Caco-2 (cell line): ENCODE results near the gene RSU1. TPM values are rescaled to one million over a fixed set of nuclear protein-coding genes. Genes with fewer than 3 reads are reported as not detected.

Source experiments
- BruUV-seq: library from RNA; stranded (reverse); fragments of 400-500 nt; replicated peaks from 2 replicates; lab custom pipeline; 2021; lab: Mats Ljungman, UMichigan
- CTCF ChIA-PET: fragments of 300-600 bp; sonication (Branson Sonifier 250); formaldehyde crosslinking; loops from one replicate; lab custom pipeline; 2022; ENCODE audit warnings: antibody characterized with exemption; lab: Charles Lee
- POLR2A ChIA-PET: fragments of 300-600 bp; sonication (Branson Sonifier 250); formaldehyde crosslinking; loops from one replicate; lab custom pipeline; 2022; ENCODE audit warnings: antibody characterized with exemption; lab: Charles Lee
- DNase-seq, 2 experiments: peaks; one replicate each; pipeline versions ENCODE4 v3.0.0 to v3.0.0-alpha.2; 2020 to 2022
- H3K27me3 ChIP-seq: replicated peaks from 2 replicates; pipeline ENCODE4 v1.6.0; 2011; ENCODE audit warnings: low read length; ENCODE audit not compliant: control insufficient read depth, insufficient read depth
- H3K36me3 ChIP-seq: 2 replicates; pipeline ENCODE4 v1.5.1; 2011; ENCODE audit warnings: low read length; ENCODE audit not compliant: control insufficient read depth, insufficient read depth
- H3K4me1 ChIP-seq: fragments of 250-450 bp; sonication (Bioruptor Pico); 2 replicates; pipeline ENCODE4 v1.5.1; 2020; ENCODE audit warnings: mild to moderate bottlenecking
- H3K4me3 ChIP-seq: 2 replicates; pipeline ENCODE4 v1.5.1; 2011; ENCODE audit warnings: low read depth, mild to moderate bottlenecking, control low read depth, low read length
- H3K9me3 ChIP-seq: fragments of 250-450 bp; sonication (Bioruptor Pico); 2 replicates; pipeline ENCODE4 v1.5.1; 2020; ENCODE audit warnings: mild to moderate bottlenecking, moderate library complexity
- H3K27ac Mint-ChIP-seq: one replicate; pipeline ENCODE4 v1.8.0; 2022; ENCODE audit warnings: mixed read lengths; ENCODE audit not compliant: unreplicated experiment
- H3K27me3 Mint-ChIP-seq: one replicate; pipeline ENCODE4 v1.8.0; 2022; ENCODE audit warnings: mixed read lengths; ENCODE audit not compliant: insufficient read depth, unreplicated experiment
- H3K36me3 Mint-ChIP-seq: one replicate; pipeline ENCODE4 v1.8.0; 2022; ENCODE audit warnings: mild to moderate bottlenecking, mixed read lengths; ENCODE audit not compliant: insufficient read depth, unreplicated experiment
- H3K4me1 Mint-ChIP-seq: one replicate; pipeline ENCODE4 v1.8.0; 2022; ENCODE audit warnings: low read depth, mixed read lengths; ENCODE audit not compliant: unreplicated experiment
- H3K4me3 Mint-ChIP-seq: one replicate; pipeline ENCODE4 v1.8.0; 2022; ENCODE audit warnings: mild to moderate bottlenecking, moderate library complexity, mixed read lengths; ENCODE audit not compliant: unreplicated experiment
- H3K9me3 Mint-ChIP-seq: one replicate; pipeline ENCODE4 v1.8.0; 2022; ENCODE audit warnings: mixed read lengths; ENCODE audit not compliant: unreplicated experiment
- CTCF ChIP-seq, 2 experiments: fragments of 200-600 bp in 1 of 2; IDR thresholded peaks; 1 replicate in 1 of 2; 2 replicates in 1 of 2; pipeline versions ENCODE4 v1.5.1 to v1.8.0; 2011 to 2022; ENCODE audit warnings: antibody characterized with exemption in 1 of 2, control low read depth in 1 of 2, inconsistent platforms in 1 of 2, low read depth in 1 of 2, low read length in 1 of 2, mild to moderate bottlenecking in 1 of 2, moderate library complexity in 1 of 2; ENCODE audit not compliant: insufficient read depth in 1 of 2, severe bottlenecking in 1 of 2, unreplicated experiment in 1 of 2
- intact Hi-C: fragments of 100-400 bp; cut with micrococcal nuclease; formaldehyde crosslinking; loops from one replicate; pipeline ENCODE4 v1.10.0; 2022; ENCODE audit not compliant: unreplicated experiment
- total RNA-seq: library from RNA; stranded (reverse); gene quantifications from 2 replicates; pipeline ENCODE4 v1.2.3, GENCODE V29; 2022

Gene RSU1
- total RNA-seq, 1 experiment from 2014 or later, result 62.0 TPM

DNA sequence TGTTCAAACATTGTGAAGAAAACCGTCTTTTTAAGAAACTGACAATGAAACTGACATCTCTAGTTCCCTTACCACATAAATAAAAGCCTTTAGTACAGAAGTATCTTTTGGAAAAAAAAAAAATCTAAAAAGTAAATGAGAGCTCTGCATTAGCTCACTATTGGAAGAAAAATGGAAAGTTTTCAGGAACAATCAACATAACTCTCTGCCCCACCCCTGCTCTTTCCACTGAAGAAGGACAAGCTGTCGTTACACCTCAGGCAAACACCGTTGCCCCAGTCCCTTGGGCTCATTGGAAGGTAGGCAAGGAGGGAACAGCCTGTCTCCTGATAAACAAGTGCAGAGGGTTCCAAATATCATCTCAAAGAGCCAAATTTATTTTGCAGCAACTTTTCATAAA is 273.1 kb downstream of the RSU1 start:
- ChIA-PET CTCF (interaction anchor here (0.7 kb wide), 1 partner anchor 1300 kb away, joined by 4 read pairs; no protein-coding TSS in a partner anchor), POLR2A (no interaction called here)
- Mint-ChIP-seq H3K36me3 (no peaks in the 10 kb centered on the region), H3K4me3 (no peak overlapping the region), H3K27me3 (peaks cover 15% of the 10 kb centered on the region), H3K9me3 (peaks cover 9% of the 10 kb centered on the region), H3K4me1 (no peaks in the 10 kb centered on the region), H3K27ac (no peak overlapping the region)
- Histone ChIP-seq H3K36me3 (no peaks in the 10 kb centered on the region), H3K4me1 (no peaks in the 10 kb centered on the region), H3K9me3 (no peaks in the 10 kb centered on the region), H3K4me3 (no peak overlapping the region), H3K27me3 (no peaks in the 10 kb centered on the region)
- intact Hi-C loops, result loop anchor here (10.0 kb wide), 1 partner anchor 429 kb away; no protein-coding TSS in a partner anchor
- no peak for TF ChIP-seq CTCF (IDR thresholded peaks at IDR 0.05; ENCODE audit: insufficient read depth in 1 of 2, low read depth in 1 of 2, low read length in 1 of 2, severe bottlenecking in 1 of 2, unreplicated experiment in 1 of 2)
- no TSS peak for BruUV-seq
- no peak for DNase-seq
